Measurements from ENCODE around the gene TOE1.

TOE1 gene

GRCh38 chr1:45327644-45328515 lies 12.1 kb upstream of the TOE1 start:
- no peak for DNase-seq

- no peak for DNase-seq
These were observed 11.3 kb upstream of the TOE1 start for GRCh38 chr1:45328680-45329079.

GRCh38 chr1:45329445-45329844 lies 10.5 kb upstream of the TOE1 start:
- DNase-seq: no peak

GRCh38 chr1:45331436-45332345 lies 8.3 kb upstream of the TOE1 start:
- no peak for DNase-seq

- DNase-seq: no peak
These were observed 7.6 kb upstream of the TOE1 start for GRCh38 chr1:45332346-45332720.

- DNase-seq: no peak
These were observed 5.4 kb upstream of the TOE1 start for GRCh38 chr1:45334308-45335245.

GRCh38 chr1:45335855-45336324 lies 4.1 kb upstream of the TOE1 start:
- DNase-seq: no peak

GRCh38 chr1:45337630-45338325 lies 2.2 kb upstream of the TOE1 start:
- no peak for DNase-seq

GRCh38 chr1:45340816-45341466 lies 971 bp downstream of the TOE1 start:
- no peak for DNase-seq

- no peak for DNase-seq
These were observed 4.5 kb downstream of the TOE1 start for GRCh38 chr1:45344499-45344898.

GRCh38 chr1:45345014-45345413 lies 5.0 kb downstream of the TOE1 start:
- no peak for DNase-seq

- DNase-seq: no peak
These were observed 6.5 kb downstream of the TOE1 start for GRCh38 chr1:45346473-45346872.

- no peak for DNase-seq
These were observed 8.1 kb downstream of the TOE1 start for GRCh38 chr1:45348020-45348419.

GRCh38 chr1:45348609-45348965 lies 8.6 kb downstream of the TOE1 start:
- no peak for DNase-seq

- no peak for DNase-seq
These were observed 9.2 kb downstream of the TOE1 start for GRCh38 chr1:45348966-45349677.

GRCh38 chr1:45351508-45351907 lies 11.5 kb downstream of the TOE1 start:
- no peak for DNase-seq

- no peak for DNase-seq
These were observed 13.7 kb downstream of the TOE1 start for GRCh38 chr1:45353685-45354084.

- no peak for DNase-seq
These were observed 14.9 kb downstream of the TOE1 start for GRCh38 chr1:45354838-45355237.

GRCh38 chr1:45355683-45356082 lies 15.7 kb downstream of the TOE1 start:
- DNase-seq: no peak

- no peak for DNase-seq
These were observed 16.2 kb downstream of the TOE1 start for GRCh38 chr1:45356186-45356585.
